VCaP (cell line): ENCODE data around the gene KCNMA1.

Source experiments
- H3K27ac ChIP-seq: fragments of 450-650 bp; 2 replicates; pipeline ENCODE4 v1.5.1; 2017
- TF ChIP-seq, protein P1 (sequence below): fragments of 450-650 bp; conservative IDR thresholded peaks from 2 replicates; pipeline ENCODE4 v1.5.1; 2017; ENCODE audit warnings: mild to moderate bottlenecking, moderate library complexity

Gene KCNMA1

DNA sequence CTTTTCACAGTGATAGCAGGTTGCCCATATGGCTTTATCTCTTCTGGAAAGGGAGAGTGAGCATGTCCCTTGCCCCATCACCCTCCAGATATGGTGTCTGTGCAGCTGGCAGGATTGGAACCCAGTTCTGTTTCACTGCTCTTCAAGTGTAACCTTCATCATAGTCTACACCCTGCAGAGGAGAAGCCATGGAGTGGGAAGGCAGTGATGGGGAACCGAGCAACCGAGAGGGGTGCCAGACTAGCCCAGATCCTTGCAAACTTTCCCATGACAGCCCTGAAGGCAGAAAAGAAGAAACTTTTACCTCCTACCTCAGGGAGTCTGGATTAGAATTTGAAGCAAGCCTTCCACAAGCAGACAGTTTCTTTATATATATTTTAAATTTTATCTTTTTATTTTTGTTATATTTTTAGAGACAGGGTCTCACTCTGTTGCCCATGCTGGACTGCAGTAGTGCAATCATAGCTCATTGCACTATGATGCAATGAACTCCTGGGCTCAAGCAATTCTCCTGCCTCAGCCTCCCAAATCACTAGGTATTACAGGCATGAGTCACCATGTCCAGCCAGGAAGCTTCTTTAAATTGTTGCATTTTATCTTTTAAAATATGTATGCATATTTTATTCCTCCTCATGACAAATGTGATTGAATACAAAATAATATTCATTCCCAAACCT is 133.3 kb downstream of the KCNMA1 start:
- TF ChIP-seq, protein P1, sequence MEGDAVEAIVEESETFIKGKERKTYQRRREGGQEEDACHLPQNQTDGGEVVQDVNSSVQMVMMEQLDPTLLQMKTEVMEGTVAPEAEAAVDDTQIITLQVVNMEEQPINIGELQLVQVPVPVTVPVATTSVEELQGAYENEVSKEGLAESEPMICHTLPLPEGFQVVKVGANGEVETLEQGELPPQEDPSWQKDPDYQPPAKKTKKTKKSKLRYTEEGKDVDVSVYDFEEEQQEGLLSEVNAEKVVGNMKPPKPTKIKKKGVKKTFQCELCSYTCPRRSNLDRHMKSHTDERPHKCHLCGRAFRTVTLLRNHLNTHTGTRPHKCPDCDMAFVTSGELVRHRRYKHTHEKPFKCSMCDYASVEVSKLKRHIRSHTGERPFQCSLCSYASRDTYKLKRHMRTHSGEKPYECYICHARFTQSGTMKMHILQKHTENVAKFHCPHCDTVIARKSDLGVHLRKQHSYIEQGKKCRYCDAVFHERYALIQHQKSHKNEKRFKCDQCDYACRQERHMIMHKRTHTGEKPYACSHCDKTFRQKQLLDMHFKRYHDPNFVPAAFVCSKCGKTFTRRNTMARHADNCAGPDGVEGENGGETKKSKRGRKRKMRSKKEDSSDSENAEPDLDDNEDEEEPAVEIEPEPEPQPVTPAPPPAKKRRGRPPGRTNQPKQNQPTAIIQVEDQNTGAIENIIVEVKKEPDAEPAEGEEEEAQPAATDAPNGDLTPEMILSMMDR, result no peak
- H3K27ac ChIP-seq, result no peak overlapping the region

DNA sequence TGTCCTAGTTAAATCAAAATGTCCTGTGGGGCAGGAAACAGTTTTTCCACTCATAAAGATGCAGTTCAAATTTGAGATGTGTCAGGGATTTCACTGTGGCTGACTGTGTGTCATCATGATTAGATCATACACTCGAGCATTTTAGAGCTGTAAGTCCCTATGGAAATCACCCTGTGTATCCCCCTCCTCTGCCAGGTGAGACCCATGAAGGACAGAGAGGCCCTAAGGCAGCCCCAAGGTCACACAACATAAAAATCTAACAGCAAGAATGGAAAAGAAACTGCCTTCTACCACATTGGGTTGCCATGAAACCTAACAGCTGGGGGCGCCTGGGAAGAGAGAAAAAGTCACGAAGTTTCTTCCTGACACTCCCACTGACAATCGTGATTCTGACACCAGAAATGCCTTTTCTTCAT is 135.8 kb downstream of the KCNMA1 start:
- TF ChIP-seq, protein P1, result no peak
- H3K27ac ChIP-seq, result no peak overlapping the region

DNA sequence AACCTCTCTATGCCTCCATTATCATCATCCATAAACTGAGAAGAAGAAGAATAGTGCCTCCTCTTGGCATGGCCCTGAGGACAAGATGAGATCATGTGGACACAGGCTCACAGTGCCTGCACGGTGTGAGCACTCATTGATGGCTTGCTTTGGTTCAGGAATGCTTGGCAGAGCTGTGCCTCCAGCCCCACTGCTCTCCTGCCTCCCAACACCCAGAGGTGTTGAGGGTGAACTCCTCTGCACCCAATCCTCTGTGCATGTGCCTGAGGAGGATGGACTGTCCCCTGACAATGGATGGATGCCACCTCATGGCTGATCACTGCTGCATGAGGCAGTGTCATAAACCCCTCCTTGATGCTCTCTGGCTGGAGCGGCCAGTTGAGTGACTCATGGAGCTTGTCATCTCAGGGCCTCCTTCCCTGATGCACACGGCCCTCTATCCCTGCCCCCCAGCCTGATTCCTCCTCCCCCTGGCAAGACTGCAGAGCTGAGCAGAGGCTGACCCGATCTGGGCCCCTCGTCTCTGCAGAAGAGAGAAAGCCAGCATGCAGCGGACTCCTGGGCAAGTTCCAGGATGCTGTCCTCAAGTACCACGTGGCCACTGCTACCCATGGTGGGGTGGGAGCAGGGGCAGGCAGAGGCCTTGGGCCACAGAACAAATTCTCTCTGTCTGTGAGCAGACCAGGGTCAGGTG is 136.3 kb downstream of the KCNMA1 start:
- H3K27ac ChIP-seq, result no peak overlapping the region
- TF ChIP-seq, protein P1, result no peak

DNA sequence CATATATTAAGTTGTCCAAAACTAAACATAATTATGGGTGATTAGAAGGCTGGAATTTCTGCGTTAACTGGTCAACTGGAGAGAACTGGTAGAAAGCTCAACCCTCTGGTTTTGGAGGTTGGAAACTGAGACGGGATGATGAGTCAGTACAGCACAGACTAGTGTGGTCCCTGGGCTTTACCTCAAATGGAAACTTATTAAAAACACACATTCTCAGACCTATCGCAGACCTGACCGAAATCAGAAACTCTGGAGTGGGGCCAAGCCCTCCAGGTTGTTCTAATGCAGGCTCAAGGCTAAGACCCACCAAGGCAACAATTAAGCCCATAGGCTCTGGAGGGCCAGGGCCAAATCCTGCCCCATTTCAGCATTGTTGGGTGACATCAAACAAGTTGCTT is 136.9 kb downstream of the KCNMA1 start:
- TF ChIP-seq, protein P1, result no peak
- H3K27ac ChIP-seq, result no peak overlapping the region

DNA sequence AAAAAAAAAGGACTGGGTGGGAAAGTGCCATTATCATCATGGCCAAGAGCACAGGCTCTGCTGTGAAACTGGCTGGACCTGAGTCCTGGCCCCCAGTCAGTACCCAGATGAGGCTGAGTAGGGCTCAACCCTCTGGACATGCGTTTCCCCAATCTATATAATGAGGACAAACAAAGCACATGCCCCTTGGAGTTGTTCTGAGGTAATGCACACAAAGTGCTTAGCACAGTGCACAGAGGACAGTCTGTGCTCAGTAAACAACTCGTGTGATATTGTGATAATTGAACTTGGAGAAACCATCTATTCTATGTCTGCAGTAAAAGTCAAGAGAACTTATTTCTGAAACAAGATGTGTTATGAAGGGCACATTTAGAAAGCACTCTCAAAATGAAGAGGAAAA is 138.8 kb downstream of the KCNMA1 start:
- peak overlapping the region; percentile 75 for H3K27ac ChIP-seq
- TF ChIP-seq, protein P1, result no peak

DNA sequence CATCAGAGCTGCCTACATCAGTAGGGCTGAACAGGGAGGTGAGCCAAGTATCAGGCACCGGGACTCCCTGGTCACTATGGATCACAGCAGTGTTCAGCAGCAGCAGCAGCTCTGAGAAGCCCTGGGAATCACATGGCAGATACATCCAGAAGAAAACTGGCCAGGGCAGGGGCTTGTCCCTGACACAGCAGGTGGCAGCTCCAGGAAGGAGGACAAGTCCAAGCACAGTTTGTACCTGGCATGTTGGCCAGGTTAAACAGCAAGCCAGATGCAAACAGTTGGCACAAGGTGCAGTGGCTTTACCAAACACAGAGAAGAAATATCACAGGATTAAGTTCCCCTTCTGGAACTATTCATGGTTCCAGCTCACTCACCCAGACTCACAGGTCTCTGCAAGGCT is 139.4 kb downstream of the KCNMA1 start:
- peak overlapping the region; percentile 75 for H3K27ac ChIP-seq
- TF ChIP-seq, protein P1, result no peak

DNA sequence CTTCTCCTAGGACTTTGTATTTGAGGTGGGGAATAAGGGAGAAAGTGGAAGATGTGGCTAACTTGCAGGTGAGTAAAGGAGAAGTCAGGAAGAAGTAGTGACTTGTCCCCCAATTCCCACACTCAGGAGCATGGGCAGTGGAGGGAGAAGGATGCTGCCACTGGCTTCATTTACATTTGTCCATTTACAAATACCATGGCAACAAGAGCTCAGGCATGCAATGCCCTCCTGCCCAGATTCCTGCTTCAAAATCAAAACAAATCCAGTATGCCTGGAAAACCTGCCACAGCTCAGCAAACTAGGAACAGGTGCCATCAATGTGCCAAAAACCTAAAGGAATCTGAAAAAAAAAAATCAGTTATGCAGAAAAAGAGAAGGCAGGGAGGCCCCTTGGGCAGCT is 139.9 kb downstream of the KCNMA1 start:
- peak overlapping the region; percentile 75 for H3K27ac ChIP-seq
- TF ChIP-seq, protein P1, result no peak
